Fibroblast of skin of right quadriceps (primary cell): Measurements from ENCODE around the gene TEX11.
"Not testable (repeated sequence)": the region's sequence is repeated elsewhere in the genome, so short reads cannot be mapped to it uniquely, and the experiment has no call there.

Experiments
- DNase-seq: peaks from one replicate; pipeline ENCODE4 v3.0.0-alpha.2; 2013

TEX11 gene

DNA sequence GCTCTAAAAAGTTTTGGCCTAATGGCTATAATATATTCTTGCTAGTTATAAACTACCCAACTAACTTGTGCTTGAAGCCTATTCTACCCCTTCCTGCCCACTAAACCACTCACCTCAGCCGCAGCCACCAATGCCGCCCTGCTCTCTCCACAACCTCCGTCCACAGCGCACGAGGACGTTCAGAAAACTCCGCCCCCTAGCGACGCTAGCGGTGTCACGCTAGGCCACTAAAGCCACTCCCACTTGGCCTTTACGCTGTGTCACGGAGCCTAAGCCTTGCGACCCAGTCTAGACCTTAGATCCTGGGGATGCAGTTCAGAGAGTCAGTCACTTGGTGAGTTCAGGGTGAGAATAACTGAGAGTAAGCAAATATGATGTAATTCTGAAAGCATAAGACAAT lies at the start of gene TEX11:
TEX11 (minus strand) TSS at position 171 of the 400 bp plus-strand sequence. CDS start 922 bp downstream, outside the sequence.
- no peak for DNase-seq

DNA sequence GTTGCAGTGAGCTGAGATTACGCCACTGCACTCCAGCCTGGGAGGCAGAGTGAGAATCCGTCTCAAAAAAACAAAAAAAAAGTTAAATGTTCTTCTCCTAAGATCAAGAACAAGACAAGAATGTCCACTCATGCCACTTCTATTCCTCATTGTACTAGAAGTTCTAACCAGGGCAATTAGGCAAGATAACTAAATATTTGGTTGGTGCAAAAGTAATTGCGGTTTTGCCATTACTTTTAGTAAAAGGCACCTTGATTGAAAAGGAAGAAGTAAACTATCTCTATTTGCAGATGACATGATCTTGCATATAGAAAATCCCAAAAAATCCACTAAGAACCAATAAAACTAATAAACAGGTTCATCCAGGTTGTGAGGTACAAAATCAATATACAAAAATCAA lies 46.4 kb upstream of the TEX11 start:
- DNase-seq = no peak

DNA sequence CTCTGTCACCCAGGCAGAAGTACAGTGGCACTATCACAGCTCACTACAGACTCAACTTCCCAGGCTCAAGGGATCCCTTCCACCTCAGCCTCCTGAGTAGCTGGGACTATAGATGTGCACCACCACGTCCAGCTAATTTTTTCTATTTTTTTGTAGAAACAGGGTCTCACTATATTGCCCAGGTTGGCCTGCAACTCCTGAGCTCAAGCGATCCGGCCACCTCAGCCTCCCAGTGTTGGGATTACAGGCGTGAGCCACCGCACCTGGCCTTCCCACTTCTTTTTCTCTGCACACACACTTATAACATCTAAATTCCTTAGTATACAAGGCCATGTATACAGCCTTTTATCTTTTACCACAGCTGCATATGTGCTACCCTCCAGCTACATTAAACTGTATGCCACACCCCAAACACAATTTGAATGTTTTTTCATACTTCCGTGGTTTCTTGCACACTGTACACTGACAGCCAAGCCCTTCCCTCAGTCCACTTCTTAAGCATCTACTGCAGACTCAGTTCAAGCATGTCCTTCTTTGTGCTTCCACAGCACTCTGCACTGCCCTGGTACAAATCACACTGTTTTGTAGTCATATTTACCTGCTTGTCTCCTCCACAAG lies 15.9 kb upstream of the TEX11 start:
- no peak for DNase-seq

DNA sequence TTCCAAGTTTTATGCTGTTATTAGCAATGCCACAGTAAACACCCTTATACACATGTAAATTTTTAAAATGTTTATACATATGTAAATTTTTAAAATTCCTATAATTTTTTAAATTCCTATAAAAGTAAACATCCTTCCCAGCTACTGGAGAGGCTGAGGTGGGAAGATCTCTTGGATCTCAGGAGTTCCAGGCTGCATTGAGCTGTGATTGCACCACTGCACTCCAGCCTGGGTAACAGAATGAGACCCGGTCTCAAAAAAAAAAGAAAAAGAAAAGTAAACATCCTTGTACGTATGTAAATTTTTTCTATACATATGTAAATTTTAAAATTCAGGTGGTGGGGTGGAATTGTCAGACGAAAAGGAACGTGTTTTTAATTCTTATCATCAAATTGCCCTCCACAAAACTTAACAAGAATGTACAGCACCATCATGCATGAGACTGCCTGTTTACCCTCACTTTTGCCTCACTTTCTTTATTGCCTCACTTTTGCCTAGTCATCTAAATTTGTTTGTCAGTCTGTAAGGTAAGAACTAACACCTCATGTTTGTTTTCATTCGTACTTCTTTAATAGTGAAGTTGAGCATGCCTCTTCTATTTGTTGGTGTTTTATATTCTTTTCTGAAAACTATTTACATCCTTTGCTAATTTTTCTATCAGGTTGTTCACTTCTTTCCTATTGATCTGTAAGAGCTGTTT lies 14.4 kb upstream of the TEX11 start:
- no peak for DNase-seq

DNA sequence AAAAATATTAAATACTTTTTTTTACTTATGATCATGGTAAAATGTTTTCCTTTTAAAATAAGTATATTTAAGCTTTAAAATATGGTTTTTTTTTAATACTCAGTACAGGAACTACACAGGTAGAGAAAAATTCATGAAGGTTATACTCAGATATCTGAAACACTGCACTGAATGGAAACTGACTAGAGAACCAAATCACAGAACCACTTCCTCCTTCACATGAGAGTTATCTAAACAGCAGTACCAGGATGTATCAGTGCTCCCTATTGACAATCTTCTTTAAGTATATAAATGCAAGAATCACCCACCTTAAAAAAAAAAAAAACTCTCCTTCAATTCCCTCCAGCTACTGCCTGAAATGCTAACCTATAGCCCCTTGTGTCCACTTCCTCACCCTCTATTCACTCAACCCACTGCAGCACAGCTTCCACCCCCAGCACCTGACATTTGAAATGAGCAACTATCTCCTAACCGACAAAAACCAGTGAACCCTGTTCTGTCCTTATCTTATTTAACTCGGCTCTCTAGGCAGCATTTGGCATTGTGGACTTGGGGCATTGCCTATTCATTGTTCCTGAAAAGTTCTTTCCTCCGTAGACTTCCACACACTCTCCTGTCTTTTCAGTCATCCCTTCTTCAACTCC lies 13.3 kb upstream of the TEX11 start:
- DNase-seq = no peak

DNA sequence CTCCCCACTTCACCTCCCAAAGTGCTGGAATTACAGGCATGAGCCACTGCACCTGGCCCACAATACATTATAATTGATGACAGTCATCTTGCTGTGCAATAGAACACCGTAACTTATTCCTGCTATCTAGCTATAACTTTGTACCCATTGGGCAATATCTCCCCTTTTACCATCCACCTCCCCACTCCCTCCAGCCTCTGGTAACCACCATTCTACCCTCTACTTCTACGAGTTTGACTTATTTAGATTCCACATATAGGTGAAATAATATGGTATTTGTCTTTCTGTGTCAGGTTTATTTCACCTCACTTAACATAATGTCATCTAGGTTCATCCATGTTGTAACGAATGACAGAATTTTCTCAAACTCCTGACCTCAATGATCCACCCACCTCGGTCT lies 8.2 kb upstream of the TEX11 start:
- no peak for DNase-seq

DNA sequence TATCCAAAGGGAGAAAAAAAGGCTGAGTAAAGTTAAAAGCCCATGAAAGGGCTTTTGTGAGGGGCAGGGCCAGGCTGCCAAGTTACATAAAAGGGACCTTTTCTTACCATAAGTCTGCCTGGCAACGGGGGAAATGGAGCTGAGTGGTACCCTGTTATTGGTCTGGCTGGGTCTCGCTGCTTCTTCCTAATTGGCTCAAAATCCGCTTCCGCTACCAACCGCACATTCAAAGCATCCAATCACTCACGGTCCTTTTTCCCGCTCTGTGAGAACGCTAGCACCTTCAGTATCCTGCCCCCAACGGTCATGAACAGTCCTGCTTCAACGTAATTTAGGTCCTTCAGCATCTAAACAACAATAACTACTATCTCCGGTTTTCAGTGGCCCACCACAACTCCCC lies 611 bp downstream of the TEX11 start:
- DNase-seq = no peak

DNA sequence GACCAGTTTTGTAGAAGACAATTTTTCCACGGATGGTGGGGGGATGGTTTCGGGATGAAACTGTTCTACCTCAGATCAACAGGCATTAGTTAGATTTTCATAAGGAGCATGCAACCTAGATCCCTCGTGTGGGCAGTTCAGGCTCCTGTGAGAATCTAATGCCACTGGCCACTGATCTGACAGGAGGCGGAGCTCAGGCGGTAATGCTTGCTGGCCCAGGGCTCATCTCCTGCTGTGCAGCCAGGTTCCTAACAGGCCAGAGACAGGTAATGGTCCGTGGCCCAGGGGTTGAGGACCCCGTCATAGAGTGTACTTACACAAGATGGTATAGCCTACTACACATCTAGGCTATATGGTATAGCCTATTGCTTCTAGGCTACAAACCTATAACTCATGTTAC lies 7.0 kb downstream of the TEX11 start:
- no peak for DNase-seq

DNA sequence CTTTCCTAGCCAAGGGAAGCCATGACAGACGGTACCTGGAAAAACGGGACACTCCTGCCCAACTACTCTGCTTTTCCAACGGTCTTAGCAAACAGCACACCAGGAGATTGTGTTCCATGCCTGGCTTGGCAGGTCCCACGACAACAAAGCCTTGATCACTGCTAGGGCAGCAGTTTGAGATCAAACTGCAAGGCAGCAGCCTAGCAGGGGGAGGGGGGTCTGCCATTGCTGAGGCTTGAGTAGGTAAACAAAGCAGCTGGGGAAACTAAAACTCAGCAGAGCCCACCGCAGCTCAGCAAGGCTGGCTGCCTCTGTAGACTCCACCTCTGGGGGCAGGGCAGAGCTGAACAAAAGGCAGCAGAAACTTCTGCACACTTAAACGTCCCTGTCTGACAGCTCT lies 18.1 kb downstream of the TEX11 start:
- not testable (repeated sequence) for DNase-seq

DNA sequence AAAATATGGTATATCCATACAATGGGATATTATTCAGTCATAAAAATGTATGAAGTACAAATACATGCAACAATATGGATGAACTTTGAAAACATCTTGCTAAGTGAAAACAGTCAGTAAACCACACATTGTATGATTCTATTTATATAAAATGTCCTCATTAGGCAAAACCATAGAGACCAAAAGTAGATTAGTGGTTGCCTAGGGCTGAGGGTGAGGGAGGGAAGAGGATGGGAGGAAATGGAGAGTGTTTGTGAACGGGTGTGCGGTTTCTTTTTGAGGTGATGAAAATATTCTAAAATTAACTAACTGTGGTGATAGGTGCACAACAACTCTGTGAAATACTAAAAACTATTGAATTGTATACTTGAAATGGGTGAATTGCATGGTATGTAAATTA lies 29.6 kb downstream of the TEX11 start:
- no peak for DNase-seq

DNA sequence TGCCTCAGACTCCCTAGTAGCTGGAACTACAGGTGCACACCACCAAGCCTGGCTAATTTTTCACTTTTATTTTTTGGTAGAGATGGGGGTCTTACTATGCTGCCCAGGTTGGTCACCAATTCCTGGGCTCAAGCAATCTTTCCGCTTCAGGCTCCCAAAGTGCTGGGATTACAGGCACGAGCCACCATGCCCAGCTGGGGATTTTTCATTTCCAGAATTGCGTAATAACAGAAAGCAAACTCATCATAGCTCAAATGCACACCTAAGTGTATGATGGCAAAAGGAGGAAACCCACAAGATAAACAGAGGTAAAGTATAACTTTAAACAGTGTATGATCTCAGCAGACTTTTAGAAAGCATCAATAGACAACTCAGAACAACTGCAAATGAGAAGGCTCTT lies 56.2 kb downstream of the TEX11 start:
- DNase-seq = no peak

DNA sequence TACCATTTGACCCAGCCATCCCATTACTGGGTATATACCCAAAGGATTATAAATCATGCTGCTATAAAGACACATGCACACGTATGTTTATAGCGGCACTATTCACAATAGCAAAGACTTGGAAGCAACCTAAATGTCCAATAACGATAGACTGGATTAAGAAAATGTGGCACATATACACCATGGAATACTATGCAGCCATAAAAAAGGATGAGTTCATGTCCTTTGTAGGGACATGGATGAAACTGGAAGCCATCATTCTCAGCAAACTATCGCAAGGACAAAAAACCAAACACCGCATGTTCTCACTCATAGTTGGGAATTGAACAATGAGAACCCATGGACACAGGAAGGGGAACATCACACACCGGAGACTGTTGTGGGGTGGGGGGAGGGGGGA lies 64.4 kb downstream of the TEX11 start:
- not testable (repeated sequence) for DNase-seq

DNA sequence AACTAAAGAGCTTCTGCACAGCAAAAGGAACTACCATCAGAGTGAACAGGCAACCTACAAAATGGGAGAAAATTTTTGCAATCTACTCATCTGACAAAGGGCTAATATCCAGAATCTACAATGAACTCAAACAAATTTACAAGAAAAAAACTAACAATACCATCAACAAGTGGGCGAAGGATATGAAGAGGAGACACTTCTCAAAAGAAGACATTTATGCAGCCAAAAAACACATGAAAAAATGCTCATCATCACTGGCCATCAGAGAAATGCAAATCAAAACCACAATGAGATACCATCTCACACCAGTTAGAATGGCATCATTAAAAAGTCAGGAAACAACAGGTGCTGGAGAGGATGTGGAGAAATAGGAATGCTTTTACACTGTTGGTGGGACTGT lies 64.9 kb downstream of the TEX11 start:
- not testable (repeated sequence) for DNase-seq

DNA sequence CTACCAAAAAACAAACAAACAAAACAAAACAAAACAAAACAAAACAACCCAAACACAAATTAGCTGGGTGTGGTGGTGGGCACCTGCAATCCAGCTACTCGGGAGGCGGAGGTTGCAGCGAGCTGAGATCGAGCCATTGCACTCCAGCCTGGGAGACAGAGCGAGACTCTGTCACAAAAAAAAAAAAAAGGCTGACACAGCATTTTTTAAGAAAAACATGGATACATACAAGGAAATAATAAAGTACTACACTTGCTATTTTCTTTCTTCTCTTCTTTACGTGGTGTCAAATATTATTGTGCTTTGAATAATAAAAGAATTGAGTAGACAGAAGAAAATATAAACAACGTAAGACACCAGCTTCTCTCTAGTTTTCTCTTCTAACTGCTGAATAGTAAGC lies 73.9 kb downstream of the TEX11 start:
- DNase-seq = no peak

DNA sequence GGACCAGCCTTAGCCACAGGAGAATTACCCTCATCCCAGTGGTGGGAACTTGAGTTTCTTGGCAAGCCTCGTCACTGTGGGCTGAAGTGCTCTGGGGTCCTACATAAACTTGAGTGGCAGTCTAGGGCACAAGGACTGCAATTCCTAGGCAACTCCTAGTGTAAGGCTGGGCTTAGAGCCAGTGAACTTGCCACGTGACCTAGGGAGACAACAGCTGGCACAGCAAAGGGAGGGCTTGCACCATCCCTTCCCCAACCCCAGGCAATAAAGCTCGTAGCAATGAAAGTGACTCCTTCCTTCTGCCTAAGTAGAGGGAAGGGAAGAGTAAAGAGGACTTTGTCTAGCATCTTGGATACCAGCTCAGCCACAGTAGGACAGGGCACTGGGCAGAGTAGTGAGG lies 81.8 kb downstream of the TEX11 start:
- no peak for DNase-seq

DNA sequence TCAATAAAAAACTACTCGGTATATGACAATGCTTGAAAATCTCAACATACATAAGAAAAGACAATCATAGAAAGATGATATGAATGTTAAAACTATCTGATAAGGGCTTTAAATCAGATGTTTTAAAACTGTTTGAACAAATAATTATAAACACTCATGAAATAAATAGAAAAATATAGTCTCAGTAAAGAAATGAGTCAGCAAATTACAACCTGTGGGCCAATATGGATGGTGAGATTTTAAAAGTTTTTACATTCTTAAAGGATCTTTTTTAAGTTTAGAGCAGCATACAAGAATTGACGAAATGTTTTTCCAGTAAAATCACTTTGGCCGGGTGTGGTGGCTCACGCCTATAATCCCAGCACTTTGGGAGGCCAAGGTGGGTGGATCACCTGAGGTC lies 83.1 kb downstream of the TEX11 start:
- no peak for DNase-seq

DNA sequence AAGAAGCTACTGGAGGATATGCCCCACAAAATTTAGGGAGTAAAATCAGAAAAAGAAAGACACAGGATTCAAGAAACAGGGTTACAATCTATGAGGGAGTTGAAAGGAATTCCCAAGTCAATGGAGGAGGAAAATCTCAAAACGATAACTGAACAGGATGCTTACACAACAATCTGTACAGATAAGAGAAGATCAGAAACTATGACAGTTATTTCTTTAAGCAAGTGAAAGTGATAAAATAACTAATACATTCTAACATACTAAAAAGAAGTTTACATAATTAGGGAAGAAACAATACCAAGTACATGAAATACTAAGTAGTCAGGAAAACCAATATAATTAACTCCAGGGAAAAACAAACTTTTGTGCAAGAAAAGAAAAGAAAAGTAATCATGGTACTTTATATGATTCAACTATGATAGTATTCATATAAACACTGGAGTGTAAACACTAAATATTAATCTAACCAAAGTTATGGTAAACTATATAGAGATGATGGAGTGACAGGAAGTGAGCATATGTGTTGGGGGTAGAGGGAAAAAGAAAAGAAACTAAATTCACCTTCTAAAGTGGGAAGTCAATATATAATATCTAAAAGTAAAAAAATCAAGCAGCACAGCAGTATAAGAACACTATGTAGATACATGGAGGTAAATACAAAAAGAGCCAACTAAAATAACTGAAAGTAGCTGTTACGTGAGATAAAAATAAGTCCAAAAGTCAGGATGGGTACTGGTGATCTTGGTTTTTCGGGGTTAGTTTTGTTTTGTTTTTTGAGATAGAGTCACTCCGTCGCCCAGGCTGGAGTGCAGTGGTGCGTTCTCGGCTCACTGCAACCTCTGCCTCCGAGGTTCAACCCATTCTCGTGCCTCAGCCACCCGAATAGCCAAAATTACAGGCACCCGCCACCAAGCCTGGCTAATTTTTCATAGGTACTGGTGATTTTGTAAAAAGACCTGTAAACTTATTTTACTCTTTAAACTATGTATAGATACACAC lies 99.3 kb downstream of the TEX11 start:
- DNase-seq = no peak

DNA sequence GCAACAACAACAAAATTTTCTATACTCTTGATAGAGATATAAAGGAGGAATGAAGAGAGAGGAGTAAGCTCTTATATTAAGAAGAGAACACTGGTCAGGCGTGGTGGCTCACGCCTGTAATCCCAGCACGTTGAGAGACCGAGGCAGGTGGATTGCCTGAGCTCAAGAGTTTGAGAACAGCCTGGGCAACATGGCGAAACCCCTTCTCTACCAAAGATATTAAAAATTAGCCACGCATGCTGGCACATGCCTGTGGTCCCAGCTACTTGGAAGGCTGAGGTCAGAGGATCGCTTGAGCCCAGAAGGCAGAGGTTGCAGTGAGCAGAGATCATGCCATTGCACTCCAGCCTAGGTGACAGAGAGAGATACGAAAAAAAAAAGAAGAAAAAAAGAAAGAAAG lies 102.4 kb downstream of the TEX11 start:
- DNase-seq = no peak

DNA sequence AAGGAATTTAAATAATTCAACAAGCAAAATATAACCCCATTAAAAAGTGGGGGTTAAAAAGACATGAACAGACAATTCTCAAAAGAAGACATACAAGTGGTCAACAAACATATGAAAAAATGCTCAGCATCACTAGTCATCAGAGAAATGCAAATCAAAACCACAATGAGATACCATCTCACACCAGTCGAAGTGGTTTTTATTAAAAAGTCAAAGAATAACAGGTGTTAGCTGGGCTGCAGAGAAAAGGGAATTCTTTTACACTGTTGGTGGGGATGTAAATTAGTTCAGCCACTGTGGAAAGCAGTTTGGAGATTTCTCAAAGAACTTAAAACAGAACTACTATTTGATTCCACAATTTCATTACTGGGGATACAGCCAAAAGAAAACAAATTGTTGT lies 111.8 kb downstream of the TEX11 start:
- DNase-seq = not testable (repeated sequence)

DNA sequence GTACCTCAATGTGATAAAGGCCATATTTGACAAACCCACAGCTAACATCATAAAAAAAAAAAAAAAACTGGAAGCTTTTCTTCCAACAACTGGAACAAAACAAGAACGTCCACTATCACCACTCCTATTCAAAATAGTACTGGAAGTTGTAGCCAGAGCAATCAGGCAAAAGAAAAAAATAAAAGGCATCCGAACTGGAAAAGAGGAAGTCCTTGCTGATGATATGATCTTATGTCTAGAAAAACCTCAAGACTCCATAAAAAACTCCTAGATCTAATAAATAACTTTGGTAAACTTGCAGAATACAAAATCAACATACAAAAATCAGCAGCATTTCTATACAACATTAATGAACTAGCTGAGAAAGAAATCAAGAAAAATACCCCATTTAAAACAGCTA lies 134.3 kb downstream of the TEX11 start:
- DNase-seq = no peak

DNA sequence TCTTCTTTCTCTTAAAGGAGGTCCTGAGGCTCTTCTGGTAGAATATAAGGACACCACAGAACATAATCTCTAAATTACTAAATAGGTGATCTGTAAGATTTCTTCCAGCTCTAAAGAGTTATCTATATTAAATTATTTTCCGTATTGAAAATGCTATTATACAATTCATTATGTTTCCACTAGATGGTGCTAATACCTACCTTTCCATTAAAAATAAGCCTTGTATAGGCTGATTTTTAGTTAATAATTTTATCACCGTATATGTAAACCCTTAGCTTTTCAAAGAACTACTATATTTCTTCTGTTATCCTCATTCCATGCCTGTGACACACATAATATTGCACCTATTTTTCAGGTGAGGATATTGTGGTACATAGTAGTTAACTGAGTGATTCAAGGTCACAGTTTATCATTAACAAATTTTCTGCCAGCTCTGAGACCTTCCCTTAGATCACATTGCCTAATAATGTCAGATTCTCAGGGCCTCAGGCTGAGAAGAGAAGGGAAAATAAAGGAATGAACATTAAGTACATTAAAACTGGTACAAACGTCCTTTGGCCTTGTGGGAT lies 138.8 kb downstream of the TEX11 start:
- peak; percentile 0 for DNase-seq

DNA sequence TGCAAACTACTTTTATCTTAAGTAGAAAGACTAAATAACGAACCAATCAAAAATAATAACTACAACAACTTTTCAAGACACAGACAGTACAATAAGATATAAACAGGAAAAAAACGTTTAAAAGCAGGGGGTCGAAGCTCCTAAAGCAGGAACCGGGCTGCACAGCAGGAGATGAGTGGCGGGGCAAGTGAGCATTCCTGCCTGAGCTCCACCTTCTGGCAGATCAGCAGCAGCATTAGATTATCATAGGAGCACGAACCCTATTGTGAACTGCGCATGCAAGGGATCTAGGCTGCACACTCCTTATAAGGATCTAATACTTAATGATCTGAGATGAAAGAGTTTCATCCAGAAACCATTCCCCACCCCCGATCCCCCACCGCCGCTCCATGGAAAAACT lies 146.2 kb downstream of the TEX11 start:
- DNase-seq = no peak

DNA sequence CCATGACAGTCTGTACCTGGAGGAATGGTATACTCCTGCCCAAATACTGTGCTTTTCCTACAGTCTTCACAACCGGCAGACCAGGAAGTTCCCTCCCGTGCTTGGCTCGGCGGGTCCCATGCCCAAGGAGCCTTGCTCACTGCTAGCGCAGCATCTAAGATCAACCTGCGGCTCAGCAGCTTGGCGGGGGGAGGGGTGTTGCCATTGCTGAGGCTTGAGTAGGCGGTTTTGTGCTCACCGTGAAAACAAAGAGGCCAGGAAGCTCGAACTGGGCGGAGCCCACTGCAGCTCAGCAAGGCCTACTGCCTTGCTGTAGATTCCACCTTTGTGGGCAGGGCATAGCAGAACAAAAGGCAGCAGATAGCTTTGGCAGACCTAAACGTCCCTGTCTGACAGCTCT lies 152.7 kb downstream of the TEX11 start:
- no peak for DNase-seq
